Cardiac fibroblast (primary cell): ENCODE measurements around the gene TTC28.
"Not testable (repeated sequence)": the region's sequence is repeated elsewhere in the genome, so short reads cannot be mapped to it uniquely, and the experiment has no call there.

ENCODE experiments used
- DNase-seq, 2 donors: peaks; one replicate each; pipeline versions ENCODE4 v3.0.0 to v3.0.0-alpha.2; 2010; ENCODE audit warnings: low read depth in 2 of 2
- H3K4me3 ChIP-seq, 2 donors: replicated peaks in 1 of 2; 1 replicate in 1 of 2; 2 replicates in 1 of 2; pipeline ENCODE4 v1.5.1; 2011; ENCODE audit warnings: low read depth in 2 of 2, low read length in 2 of 2, mild to moderate bottlenecking in 2 of 2, moderate library complexity in 1 of 2
- CTCF ChIP-seq: IDR thresholded peaks from one replicate; pipeline ENCODE4 v1.5.1; 2011; ENCODE audit warnings: low read depth, mild to moderate bottlenecking, low read length, inconsistent platforms

The TTC28 gene

GRCh38 chr22:28670161-28670560 lies 9.5 kb downstream of the TTC28 start:
- TF ChIP-seq CTCF: no peak
- peak in 1 of 2 donors; percentile 22 for DNase-seq
- no peak overlapping the region for H3K4me3 ChIP-seq

GRCh38 chr22:28669387-28669786 lies 10.3 kb downstream of the TTC28 start:
- TF ChIP-seq CTCF: no peak
- DNase-seq: no peak
- H3K4me3 ChIP-seq: no peak overlapping the region

DNA sequence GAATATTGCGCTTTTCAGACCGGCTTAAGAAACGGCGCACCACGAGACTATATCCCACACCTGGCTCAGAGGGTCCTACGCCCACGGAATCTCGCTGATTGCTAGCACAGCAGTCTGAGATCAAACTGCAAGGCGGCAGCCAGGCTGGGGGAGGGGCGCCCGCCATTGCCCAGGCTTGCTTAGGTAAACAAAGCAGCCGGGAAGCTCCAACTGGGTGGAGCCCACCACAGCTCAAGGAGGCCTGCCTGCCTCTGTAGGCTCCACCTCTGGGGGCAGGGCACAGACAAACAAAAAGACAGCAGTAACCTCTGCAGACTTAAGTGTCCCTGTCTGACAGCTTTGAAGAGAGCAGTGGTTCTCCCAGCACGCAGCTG lies 16.1 kb downstream of the TTC28 start:
- H3K4me3 ChIP-seq, DNase-seq: not testable (repeated sequence)

- DNase-seq: no peak
- no peak for TF ChIP-seq CTCF
- no peak overlapping the region for H3K4me3 ChIP-seq
Measured at GRCh38 chr22:28658448-28658847, 21.2 kb downstream of the TTC28 start.

GRCh38 chr22:28656181-28656580 lies 23.5 kb downstream of the TTC28 start:
- H3K4me3 ChIP-seq: no peak overlapping the region
- TF ChIP-seq CTCF: no peak
- DNase-seq: no peak

DNA sequence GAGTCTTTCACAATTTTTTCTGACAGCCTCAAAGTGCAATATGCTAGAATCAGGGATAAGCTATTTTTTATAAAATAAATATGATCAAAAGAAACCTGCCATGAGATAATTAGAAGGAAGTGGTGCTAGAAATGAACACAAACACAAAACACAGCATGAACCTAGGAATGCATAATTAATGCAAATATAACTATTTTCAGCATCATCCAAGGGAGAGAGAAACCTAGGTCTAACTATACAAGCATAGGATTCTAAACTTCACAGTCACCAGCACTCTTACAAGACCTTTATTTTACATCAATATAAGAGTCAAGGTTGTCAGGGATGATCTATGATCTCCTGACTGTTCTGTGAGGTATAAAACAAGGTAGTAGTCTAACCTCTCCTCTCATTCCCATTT lies 29.2 kb downstream of the TTC28 start:
- no peak overlapping the region for H3K4me3 ChIP-seq
- TF ChIP-seq CTCF: no peak
- DNase-seq: no peak

GRCh38 chr22:28648792-28649191 lies 30.8 kb downstream of the TTC28 start:
- DNase-seq: no peak
- H3K4me3 ChIP-seq: no peak overlapping the region
- no peak for TF ChIP-seq CTCF
